Stomach smooth muscle (tissue), 2 donors: ENCODE data around the gene KIFBP.
"Not testable (repeated sequence)": the region's sequence is repeated elsewhere in the genome, so short reads cannot be mapped to it uniquely, and the experiment has no call there.

Source experiments
- H3K27ac ChIP-seq: one replicate; pipeline ENCODE4 v1.7.0; 2013; ENCODE audit warnings: mild to moderate bottlenecking, low read length, inconsistent platforms
- H3K27me3 ChIP-seq, 2 donors: one replicate each; pipeline ENCODE4 v1.7.0; 2013; ENCODE audit warnings: low read length in 2 of 2; ENCODE audit not compliant: insufficient read depth in 2 of 2, control insufficient read depth in 1 of 2
- H3K36me3 ChIP-seq, 2 donors: one replicate each; pipeline ENCODE4 v1.7.0; 2013; ENCODE audit warnings: low read length in 2 of 2; ENCODE audit not compliant: control insufficient read depth in 2 of 2, insufficient read depth in 2 of 2
- H3K4me1 ChIP-seq: one replicate; pipeline ENCODE4 v1.7.0; 2013; ENCODE audit warnings: low read length; ENCODE audit not compliant: control insufficient read depth, insufficient read depth
- H3K4me3 ChIP-seq, 2 donors: one replicate each; pipeline ENCODE4 v1.7.0; 2013; ENCODE audit warnings: low read length in 2 of 2
- H3K9ac ChIP-seq, 2 donors: one replicate each; pipeline ENCODE4 v1.7.0; 2013; ENCODE audit warnings: low read length in 2 of 2, mild to moderate bottlenecking in 1 of 2
- H3K9me3 ChIP-seq, 2 donors: one replicate each; pipeline ENCODE4 v1.7.0; 2013; ENCODE audit warnings: low read length in 2 of 2; ENCODE audit not compliant: control insufficient read depth in 2 of 2
- donor health status: healthy.
- donor health status: Pancreatic carcinoma.

The KIFBP gene

DNA sequence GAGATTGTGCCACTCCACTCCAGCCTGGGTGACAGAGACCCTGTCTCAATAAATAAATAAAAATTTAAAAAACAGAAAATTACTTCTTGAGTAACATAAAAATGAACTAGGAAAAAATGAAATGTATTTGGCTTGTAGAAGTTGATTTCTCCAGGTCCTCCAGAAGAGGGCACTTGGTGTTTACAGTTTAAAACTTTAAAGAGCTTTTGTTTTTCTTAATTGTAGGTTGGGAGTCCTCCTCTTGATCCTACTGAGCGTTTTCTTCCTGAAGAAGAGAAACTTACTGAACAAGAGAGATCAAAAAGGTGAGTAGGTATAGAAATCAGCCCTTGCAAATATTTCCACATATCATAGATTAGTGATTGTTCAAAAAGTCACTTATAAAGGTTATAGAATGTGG lies 16.2 kb downstream of the KIFBP start:
- Histone ChIP-seq H3K27me3 (no peaks in the 10 kb centered on the region), H3K9me3 (no peaks in the 10 kb centered on the region), H3K9ac (no peak overlapping the region), H3K27ac (no peak overlapping the region), H3K4me3 (no peak overlapping the region), H3K4me1 (no peaks in the 10 kb centered on the region), H3K36me3 (peaks cover 8 to 9% of the 10 kb centered on the region in 2 donors)

DNA sequence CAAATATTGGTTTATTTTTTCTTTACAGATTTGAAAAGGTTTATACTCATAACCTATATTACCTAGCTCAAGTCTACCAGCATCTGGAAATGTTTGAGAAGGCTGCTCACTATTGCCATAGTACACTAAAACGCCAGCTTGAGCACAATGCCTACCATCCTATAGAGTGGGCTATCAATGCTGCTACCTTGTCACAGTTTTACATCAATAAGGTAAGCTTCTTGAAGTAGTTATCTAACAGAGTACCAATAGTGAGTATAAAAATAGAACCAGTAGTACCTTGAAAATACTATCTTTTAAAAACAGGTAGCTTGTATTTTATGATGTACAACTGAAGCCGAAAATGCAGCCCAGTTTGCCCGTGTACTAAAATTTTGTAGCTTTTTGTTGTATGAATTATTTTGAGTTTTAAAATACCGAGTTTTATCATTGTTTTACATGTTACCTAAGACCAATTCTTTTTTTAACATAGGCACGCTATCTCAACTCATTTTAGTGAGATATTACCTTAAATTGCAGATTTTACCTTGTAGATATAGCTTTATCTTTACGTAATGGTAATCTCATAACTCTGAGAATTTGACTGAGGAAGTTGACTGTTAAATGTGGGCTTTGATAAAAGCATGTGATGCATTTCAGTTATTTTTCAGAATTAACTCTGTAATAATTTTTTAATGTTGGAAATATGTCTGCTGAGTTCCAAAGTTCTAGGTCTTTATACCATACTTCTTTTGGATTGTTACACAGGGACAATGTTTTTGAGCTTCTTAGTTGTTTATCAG lies 17.3 kb downstream of the KIFBP start:
- Histone ChIP-seq H3K36me3 (peaks cover 7 to 11% of the 10 kb centered on the region in 2 donors), H3K9me3 (no peaks in the 10 kb centered on the region), H3K27ac (no peak overlapping the region), H3K9ac (no peak overlapping the region), H3K27me3 (no peaks in the 10 kb centered on the region), H3K4me1 (no peaks in the 10 kb centered on the region), H3K4me3 (no peak overlapping the region)

DNA sequence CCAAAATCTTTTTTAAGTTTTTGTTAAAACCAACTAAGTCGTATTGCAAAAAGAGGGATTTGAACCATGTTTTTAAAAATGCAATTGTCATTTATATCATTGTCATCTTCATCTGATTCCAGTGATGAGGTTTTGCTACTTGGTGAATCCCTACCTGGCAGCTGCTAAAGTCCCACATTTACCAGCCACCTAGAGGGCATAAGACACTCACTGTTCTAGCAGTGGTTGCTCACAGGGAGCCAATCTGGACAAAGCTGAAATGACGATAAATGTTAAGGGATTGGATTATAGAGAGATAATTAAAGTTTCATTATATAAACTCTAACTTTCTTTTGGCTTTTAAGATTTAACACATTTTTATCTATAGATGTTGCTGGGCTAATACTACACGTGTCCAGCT lies 18.7 kb downstream of the KIFBP start:
- Histone ChIP-seq H3K9me3 (no peaks in the 10 kb centered on the region), H3K4me1 (no peaks in the 10 kb centered on the region), H3K36me3 (peaks cover 4 to 11% of the 10 kb centered on the region in 2 donors), H3K27me3 (no peaks in the 10 kb centered on the region), H3K27ac (no peak overlapping the region), H3K4me3 (no peak overlapping the region), H3K9ac (no peak overlapping the region)

DNA sequence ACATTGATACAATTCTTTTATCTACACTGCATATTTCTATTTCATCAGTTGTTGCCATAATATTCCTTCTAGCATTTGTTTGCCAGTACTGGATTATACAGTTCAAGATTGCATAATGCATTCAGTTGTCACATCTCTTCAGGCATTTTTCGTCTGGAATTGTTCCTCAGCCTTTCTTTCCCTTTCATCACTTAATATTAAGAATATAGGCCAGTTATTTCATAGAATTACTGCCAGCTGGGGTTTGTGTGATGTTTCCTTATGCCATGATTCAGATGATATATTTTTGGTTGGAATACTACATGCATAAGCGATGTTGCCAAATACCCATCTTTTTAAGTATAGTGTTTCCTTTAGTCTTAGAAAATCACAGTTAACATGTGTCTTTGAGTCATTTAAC lies 20.8 kb downstream of the KIFBP start:
- Histone ChIP-seq H3K4me1 (no peaks in the 10 kb centered on the region), H3K9ac (no peak overlapping the region), H3K9me3 (no peaks in the 10 kb centered on the region), H3K27me3 (no peaks in the 10 kb centered on the region), H3K27ac (no peak overlapping the region), H3K4me3 (no peak overlapping the region), H3K36me3 (peaks cover 10 to 14% of the 10 kb centered on the region in 2 donors)

DNA sequence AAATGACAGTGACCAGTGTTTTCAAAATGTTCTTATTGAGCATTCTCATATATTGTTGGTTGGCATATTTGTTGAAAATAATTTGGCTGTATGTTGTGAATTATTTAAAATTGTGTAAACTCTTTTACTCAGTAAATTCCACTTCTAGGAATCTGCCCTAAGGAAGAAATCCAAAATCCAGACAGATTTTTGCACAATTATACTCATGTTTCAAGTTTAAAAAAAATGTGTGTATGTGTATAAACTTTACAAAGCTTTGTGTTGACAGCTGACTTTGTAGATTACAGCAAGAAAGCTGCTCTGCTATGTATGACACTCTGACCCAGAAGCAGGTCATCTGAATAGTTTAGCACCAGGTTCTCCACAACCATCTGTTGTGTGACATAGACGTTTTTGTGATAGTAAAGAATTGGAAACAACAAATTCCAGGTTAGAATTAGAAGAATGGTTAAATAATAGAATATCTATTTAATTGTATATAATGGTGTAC lies 21.6 kb downstream of the KIFBP start:
- H3K27ac ChIP-seq = no peak overlapping the region
- H3K9ac ChIP-seq = no peak overlapping the region
- H3K4me3 ChIP-seq = no peak overlapping the region
- H3K9me3 ChIP-seq = no peaks in the 10 kb centered on the region
- H3K36me3 ChIP-seq = peaks cover 10 to 18% of the 10 kb centered on the region in 2 donors
- no peaks in the 10 kb centered on the region for H3K4me1 ChIP-seq
- no peaks in the 10 kb centered on the region for H3K27me3 ChIP-seq

DNA sequence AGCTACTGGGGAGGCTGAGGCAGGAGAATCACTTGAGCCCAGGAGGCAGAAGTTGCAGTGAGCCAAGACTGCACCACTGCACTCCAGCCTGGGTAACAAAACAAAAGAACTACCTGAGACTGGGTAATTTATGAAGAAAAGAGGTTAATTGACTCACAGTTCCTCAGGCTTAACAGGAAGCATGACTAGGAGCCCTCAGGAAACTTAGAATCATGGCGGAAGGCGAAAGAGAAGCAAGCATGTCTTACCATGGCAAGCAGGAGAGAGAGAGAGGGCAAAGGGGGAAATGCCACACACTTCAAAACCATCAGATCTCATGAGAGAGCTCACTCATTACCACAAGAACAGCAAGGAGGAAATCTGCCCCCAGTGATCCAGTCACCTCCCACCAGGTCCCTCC lies 24.2 kb downstream of the KIFBP start:
- H3K9ac ChIP-seq = not testable (repeated sequence)

DNA sequence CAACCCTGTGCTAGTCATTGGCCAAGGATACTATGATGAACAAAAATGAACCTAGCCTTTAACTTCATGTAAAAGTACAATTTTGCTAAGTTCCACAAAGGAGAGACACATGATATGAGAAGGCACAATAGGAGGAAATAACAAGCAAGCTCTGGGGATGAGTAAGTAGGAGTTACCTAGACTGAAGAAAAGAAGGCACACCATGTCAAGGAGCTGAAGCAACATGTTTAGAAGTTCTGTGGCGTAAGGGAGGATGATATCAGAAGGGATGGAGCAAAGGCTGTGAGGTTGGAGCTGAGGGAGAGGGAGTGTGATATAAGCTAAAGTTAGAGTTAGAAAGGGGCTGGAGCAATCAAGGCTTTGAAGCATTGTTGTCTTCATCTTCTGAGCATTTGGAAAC lies 25.6 kb downstream of the KIFBP start:
- no peaks in the 10 kb centered on the region for H3K27me3 ChIP-seq
- no peaks in the 10 kb centered on the region for H3K9me3 ChIP-seq
- no peak overlapping the region for H3K9ac ChIP-seq
- H3K4me3 ChIP-seq = no peak overlapping the region
- peaks cover 21 to 30% of the 10 kb centered on the region in 2 donors for H3K36me3 ChIP-seq
- no peaks in the 10 kb centered on the region for H3K4me1 ChIP-seq
- no peak overlapping the region for H3K27ac ChIP-seq

More for the DNA sequence above, 24.2 kb downstream of the KIFBP start:
- not testable (repeated sequence) for H3K27me3 ChIP-seq, H3K4me1 ChIP-seq, H3K27ac ChIP-seq, H3K9me3 ChIP-seq, H3K4me3 ChIP-seq
- peaks cover 18 to 30% of the 10 kb centered on the region in 2 donors for H3K36me3 ChIP-seq

DNA sequence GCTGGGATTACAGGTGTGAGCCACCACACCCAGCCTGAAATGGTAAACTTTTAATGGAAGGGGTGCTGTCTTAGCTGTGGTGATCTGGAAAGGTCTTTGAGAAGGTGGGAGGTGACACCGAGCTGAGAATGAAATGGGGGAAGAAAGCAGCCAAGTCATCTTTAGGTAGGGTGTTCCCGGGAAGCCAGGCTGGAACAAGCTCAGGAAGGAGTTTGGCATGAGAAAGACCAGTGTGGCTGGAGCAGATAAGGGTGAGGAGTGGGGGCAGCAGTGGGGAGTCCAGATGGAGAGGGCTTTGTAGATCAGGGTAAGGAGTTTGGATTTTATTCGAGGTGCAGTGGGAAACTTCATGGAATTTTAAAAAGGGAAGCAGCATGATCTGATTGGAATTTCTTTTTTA lies 30.0 kb downstream of the KIFBP start:
- Histone ChIP-seq H3K27me3 (no peaks in the 10 kb centered on the region), H3K36me3 (peaks cover 19 to 24% of the 10 kb centered on the region in 2 donors), H3K4me1 (no peaks in the 10 kb centered on the region), H3K9ac (no peak overlapping the region), H3K9me3 (no peaks in the 10 kb centered on the region), H3K27ac (no peak overlapping the region), H3K4me3 (no peak overlapping the region)

DNA sequence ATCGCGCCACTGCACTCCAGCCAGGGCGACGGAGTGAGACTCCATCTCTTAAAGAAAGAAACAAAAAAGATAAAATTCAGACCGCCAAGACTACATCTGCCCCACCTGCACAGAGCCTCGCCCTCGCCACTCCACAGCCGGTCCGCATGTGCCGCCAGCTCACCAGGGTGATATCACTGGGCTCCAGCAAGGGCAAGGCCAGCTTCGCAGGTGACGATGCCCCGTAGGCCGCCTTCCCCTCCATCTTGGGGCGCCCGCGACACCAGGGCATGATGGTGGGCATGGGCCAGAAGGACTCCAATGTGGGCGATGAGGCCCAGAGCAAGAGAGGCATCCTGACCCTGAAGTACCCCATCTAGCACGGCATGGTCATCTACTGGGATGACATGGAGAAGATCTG lies 34.0 kb downstream of the KIFBP start:
- Histone ChIP-seq H3K4me3 (no peak overlapping the region), H3K9me3 (no peaks in the 10 kb centered on the region), H3K36me3 (peaks cover 0 to 2% of the 10 kb centered on the region in 2 donors), H3K27me3 (no peaks in the 10 kb centered on the region), H3K9ac (no peak overlapping the region), H3K27ac (no peak overlapping the region), H3K4me1 (no peaks in the 10 kb centered on the region)

DNA sequence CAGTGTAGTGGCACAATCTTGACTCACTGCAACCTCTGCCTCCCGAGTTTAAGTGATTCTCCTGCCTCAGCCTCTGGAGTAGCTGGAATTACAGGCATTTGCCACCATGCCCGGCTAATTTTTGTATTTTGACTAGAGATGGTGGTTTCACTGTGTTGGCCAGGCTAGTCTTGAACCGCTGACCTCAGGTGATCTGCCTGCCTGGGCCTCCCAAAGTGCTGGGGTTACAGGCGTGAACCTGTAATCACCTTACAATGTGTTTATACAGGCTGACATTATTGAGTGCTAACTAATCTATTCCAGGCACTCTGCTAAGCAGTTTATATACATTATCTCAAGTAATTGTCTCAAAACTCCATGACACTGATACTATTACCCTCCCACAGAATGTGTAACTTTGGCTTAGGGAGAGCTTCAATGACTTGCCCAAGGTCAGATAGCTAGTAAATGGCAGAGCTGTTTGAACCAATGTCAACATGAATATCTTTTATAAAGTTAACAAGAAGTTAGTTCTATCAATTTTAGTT lies 36.8 kb downstream of the KIFBP start:
- Histone ChIP-seq H3K36me3 (no peaks in the 10 kb centered on the region), H3K27ac (no peak overlapping the region), H3K27me3 (no peaks in the 10 kb centered on the region), H3K4me1 (no peaks in the 10 kb centered on the region), H3K4me3 (no peak overlapping the region), H3K9me3 (no peaks in the 10 kb centered on the region), H3K9ac (no peak overlapping the region)

DNA sequence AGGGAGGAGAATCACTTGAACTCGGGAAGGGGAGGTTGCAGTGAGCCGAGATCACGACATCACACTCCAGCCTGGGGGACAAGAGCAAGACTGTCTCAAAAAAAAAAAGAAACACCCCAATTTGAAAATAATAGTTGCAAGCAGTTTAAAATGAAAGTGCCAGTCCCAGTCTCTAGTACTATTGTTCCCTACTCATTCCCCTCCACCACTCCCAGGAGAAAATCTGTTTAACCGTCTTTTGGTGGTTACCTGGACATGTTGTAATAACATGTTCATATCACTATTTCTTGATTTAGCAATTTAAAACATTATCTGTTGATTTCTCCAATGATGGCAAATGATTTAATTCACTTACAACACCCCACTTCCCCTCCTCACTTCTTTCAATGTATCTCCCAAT lies 44.7 kb downstream of the KIFBP start:
- no peak overlapping the region for H3K4me3 ChIP-seq
- H3K36me3 ChIP-seq = no peaks in the 10 kb centered on the region
- H3K4me1 ChIP-seq = no peaks in the 10 kb centered on the region
- H3K9me3 ChIP-seq = no peaks in the 10 kb centered on the region
- H3K27ac ChIP-seq = no peak overlapping the region
- H3K9ac ChIP-seq = no peak overlapping the region
- no peaks in the 10 kb centered on the region for H3K27me3 ChIP-seq
